Right lobe of liver (tissue), 6 donors: ENCODE results near the gene OGFOD3. TPM values are rescaled to one million over a fixed set of nuclear protein-coding genes. Genes with fewer than 3 reads are reported as not detected.

Source experiments
- ATAC-seq, 4 donors: fragments of 200-7000 bp; cut with Tn5 transposase; one replicate each; pipeline ENCODE4 v1.9.1; 2020; ENCODE audit warnings: mild to moderate bottlenecking in 4 of 4, moderate library complexity in 4 of 4
- DNase-seq, 3 donors: peaks; one replicate each; pipeline ENCODE4 v3.0.0-alpha.2; 2020
- H3K27ac ChIP-seq, 3 donors: fragments of 200-600 bp; one replicate each; pipeline ENCODE4 v1.8.0; 2022
- H3K27me3 ChIP-seq, 2 donors: fragments of 200-600 bp; one replicate each; pipeline ENCODE4 v1.8.0; 2022
- H3K36me3 ChIP-seq, 4 donors: fragments of 200-600 bp; sonication (generic) in 1 of 4; one replicate each; pipeline versions ENCODE4 v1.5.1 to v1.8.0; 2017 to 2022; ENCODE audit warnings: control low read depth in 1 of 4
- H3K4me1 ChIP-seq, 4 donors: fragments of 200-600 bp; sonication (generic) in 1 of 4; one replicate each; pipeline versions ENCODE4 v1.5.1 to v1.8.0; 2017 to 2022; ENCODE audit warnings: control low read depth in 1 of 4
- H3K4me3 ChIP-seq, 3 donors: fragments of 200-600 bp; one replicate each; pipeline ENCODE4 v1.8.0; 2022
- H3K9me3 ChIP-seq, 4 donors: fragments of 200-600 bp; sonication (generic) in 1 of 4; one replicate each; pipeline versions ENCODE4 v1.5.1 to v1.8.0; 2017 to 2022; ENCODE audit warnings: control low read depth in 1 of 4
- CTCF ChIP-seq, 4 donors: fragments of 200-600 bp in 3 of 4; fragments of 450-650 bp in 1 of 4; IDR thresholded peaks; one replicate each; pipeline versions ENCODE4 v1.5.1 to v1.8.0; 2016 to 2022; ENCODE audit warnings: antibody characterized with exemption in 4 of 4, mild to moderate bottlenecking in 2 of 4
- POLR2A ChIP-seq: fragments of 450-650 bp; IDR thresholded peaks from one replicate; pipeline ENCODE4 v1.6.1; 2017; ENCODE audit warnings: antibody characterized with exemption, mild to moderate bottlenecking
- WGBS: methylation state at CpG from one replicate; pipeline ENCODE4 v1.1.6; 2018; ENCODE audit warnings: low coverage, low lambda C conversion rate; ENCODE audit not compliant: insufficient coverage; ENCODE audit errors: missing lambda C conversion rate; 5-methylcytosine and 5-hydroxymethylcytosine counted together
- intact Hi-C, 2 donors: fragments of 100-400 bp; cut with DNase I; formaldehyde crosslinking; loops; one replicate each; pipeline versions ENCODE4 v1.11.2 to v1.14.1; 2022
- small RNA-seq, 2 experiments: library from RNA; depleted of rRNA; stranded (forward); fragments of <200 nt; gene quantifications; one replicate each; pipeline ENCODE3, GENCODE V24; 2016
- total RNA-seq, 6 experiments: library from RNA; depleted of rRNA in 2 of 6; stranded (reverse); fragments of >200 nt in 2 of 6; fragmentation: NEBNext Ultra II Directional in 3 of 6; extraction: Animal tissue kit (Norgen Biotek cat#: 25700) in 3 of 6; gene quantifications; one replicate each; pipeline versions ENCODE4 v1.1.0 to v1.2.4, GENCODE V29; 2016 to 2023
- donor health status: DM: no; HTN: yes; CAD: no.
- donor health status: DM: no; HTN: no; CAD: no.
- donor health status: DM: no; HTN: no; CAD: no.
- donor health status: DM: no; HTN: yes; CAD: no.
- donor health status: DM: no; HTN: yes; CAD: no.

OGFOD3 gene
- total RNA-seq, 6 experiments from 2014 or later: 13.5 to 23.4 (median 16.2) TPM

DNA sequence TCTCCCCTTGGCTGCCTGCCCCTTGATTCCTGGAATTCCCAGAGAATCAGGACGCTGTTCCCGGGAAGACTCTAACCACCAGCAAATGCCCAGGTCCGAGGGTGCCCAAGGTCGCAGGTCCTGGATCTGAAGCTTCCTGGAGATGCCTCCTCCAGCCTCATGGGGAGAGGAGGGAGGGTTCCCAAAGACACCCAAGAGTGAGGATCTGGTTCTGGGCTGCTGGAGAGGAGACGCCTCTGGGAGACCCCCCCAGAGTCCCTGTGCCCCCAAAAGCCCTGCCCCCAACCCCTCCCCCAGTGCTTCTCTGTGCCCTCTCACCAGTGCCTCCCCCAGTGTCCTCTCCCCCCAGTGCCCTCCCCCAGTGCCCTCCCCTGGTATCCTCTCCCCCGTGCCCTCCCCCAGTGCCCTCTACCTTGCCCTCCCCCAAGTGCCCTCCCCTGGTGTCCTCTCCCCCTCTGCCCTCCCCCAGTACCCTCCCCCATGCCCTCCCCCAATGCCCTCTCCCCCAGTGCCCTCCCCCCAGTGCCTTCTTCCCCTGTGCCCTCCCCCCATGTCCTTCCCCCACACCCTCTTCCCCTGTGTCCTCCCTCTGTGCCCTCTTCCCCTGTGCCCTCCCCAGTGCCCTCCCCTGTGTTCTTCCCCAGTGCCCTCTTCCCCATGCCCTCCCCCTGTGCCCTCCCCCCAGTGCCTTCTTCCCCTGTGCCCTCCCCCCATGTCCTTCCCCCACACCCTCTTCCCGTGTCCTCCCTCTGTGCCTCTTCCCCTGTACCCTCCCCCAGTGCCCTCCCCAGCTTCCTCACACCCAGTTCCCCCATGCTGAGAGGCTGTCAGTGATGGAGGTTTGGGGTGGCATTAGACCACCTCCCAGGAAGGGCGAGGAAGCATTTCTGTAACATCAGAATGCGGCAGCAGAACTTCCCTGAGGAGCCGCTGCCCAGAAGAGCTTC is 78.5 kb downstream of the OGFOD3 start:
- TF ChIP-seq CTCF (IDR thresholded peaks at IDR 0.05) (no peak), POLR2A (no peak)
- ATAC-seq (no peak), DNase-seq (no peak)
- peaks cover 0 to 13% (median 6%) of the 10 kb centered on the region in 4 donors for H3K4me1 ChIP-seq
- no peaks in the 10 kb centered on the region for H3K9me3 ChIP-seq
- H3K27ac ChIP-seq: no peak overlapping the region
- no peaks in the 10 kb centered on the region for H3K36me3 ChIP-seq
- H3K4me3 ChIP-seq: no peak overlapping the region
- WGBS: 75% methylated on average over 5 of the region's 10 CpGs
- intact Hi-C loops: no loop called here
- H3K27me3 ChIP-seq: no peaks in the 10 kb centered on the region

Small RNAs within 50 kb of the gene (small RNA-seq; reads per million reads assigned to genes)
- 0 reads per million in 2 experiments for gene RF00019

Other genes with a start within 250 kb of the OGFOD3 start
- 10 to 100 TPM; 10.1 to 37.4 (median 17.2) TPM for gene CCDC57, start 205.7 kb downstream of the OGFOD3 start, total RNA-seq
- 10 to 100 TPM in 2 of 6 experiments, 1 to 10 TPM in 4; 4.1 to 34.0 (median 7.3) TPM for gene SLC16A3, start 189.5 kb downstream of the OGFOD3 start, total RNA-seq
- 10 to 100 TPM; 32.7 to 73.0 (median 45.9) TPM for gene CSNK1D, start 144.9 kb downstream of the OGFOD3 start, total RNA-seq
- 1 to 10 TPM in 4 of 6 experiments, under 1 TPM in 2; 0.31 to 3.2 (median 1.3) TPM for gene CD7, start 101.0 kb downstream of the OGFOD3 start, total RNA-seq
- gene SECTM1, start 84.8 kb downstream of the OGFOD3 start, total RNA-seq: 1 to 10 TPM; 3.9 to 7.4 (median 5.8) TPM
- gene TEX19, start 59.3 kb downstream of the OGFOD3 start, total RNA-seq: not detected
- not detected for gene UTS2R, start 46.8 kb downstream of the OGFOD3 start, total RNA-seq
- gene HEXD, start 239 bp downstream of the OGFOD3 start, total RNA-seq: 10 to 100 TPM in 5 of 6 experiments, 1 to 10 TPM in 1; 9.6 to 30.4 (median 20.2) TPM
- gene CYBC1, start 32.2 kb upstream of the OGFOD3 start, total RNA-seq: 10 to 100 TPM; 29.4 to 82.4 (median 46.4) TPM
- gene NARF, start 40.2 kb upstream of the OGFOD3 start, total RNA-seq: 10 to 100 TPM in 5 of 6 experiments, 1 to 10 TPM in 1; 9.3 to 48.6 (median 21.8) TPM
- 10 to 100 TPM; 14.1 to 20.5 (median 16.1) TPM for gene FOXK2, start 101.1 kb upstream of the OGFOD3 start, total RNA-seq
- 10 to 100 TPM; 27.7 to 40.7 (median 31.6) TPM for gene WDR45B, start 229.9 kb upstream of the OGFOD3 start, total RNA-seq